ENCODE data around the gene MAS1L.

- TF ChIP-seq CTCF (IDR thresholded peaks at IDR 0.05 in 2 of 3, conservative IDR thresholded peaks at IDR 0.05 in 1 of 3; ENCODE audit: borderline replicate concordance in 1 of 3, insufficient read depth in 1 of 3, low read depth in 2 of 3, low read length in 2 of 3) = no peak
- TF ChIP-seq TCF7L2 (IDR thresholded peaks at IDR 0.05; ENCODE audit: borderline replicate concordance, extremely low read depth, insufficient read depth, insufficient read length) = no peak
- no peak for TF ChIP-seq SP1 (IDR thresholded peaks at IDR 0.05; ENCODE audit: low read depth)
- TF ChIP-seq POLR2A (IDR thresholded peaks at IDR 0.05; ENCODE audit: borderline replicate concordance, extremely low read depth, insufficient read depth, insufficient read length) = no peak
- no peak for TF ChIP-seq ZNF274 (IDR thresholded peaks at IDR 0.05; ENCODE audit: low read depth, low read length)
Observed at GRCh38 chr6:29509239-29509638, 21.5 kb upstream of the MAS1L start.

Data from HCT116 (cell line).